Iris pigment epithelial cell (primary cell): ENCODE results near the gene TCF15.

ENCODE experiments used
- DNase-seq: peaks from one replicate; pipeline ENCODE4 v3.0.0-alpha.2; 2011; ENCODE audit warnings: low read depth

TCF15 gene, protein sequence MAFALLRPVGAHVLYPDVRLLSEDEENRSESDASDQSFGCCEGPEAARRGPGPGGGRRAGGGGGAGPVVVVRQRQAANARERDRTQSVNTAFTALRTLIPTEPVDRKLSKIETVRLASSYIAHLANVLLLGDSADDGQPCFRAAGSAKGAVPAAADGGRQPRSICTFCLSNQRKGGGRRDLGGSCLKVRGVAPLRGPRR

DNA sequence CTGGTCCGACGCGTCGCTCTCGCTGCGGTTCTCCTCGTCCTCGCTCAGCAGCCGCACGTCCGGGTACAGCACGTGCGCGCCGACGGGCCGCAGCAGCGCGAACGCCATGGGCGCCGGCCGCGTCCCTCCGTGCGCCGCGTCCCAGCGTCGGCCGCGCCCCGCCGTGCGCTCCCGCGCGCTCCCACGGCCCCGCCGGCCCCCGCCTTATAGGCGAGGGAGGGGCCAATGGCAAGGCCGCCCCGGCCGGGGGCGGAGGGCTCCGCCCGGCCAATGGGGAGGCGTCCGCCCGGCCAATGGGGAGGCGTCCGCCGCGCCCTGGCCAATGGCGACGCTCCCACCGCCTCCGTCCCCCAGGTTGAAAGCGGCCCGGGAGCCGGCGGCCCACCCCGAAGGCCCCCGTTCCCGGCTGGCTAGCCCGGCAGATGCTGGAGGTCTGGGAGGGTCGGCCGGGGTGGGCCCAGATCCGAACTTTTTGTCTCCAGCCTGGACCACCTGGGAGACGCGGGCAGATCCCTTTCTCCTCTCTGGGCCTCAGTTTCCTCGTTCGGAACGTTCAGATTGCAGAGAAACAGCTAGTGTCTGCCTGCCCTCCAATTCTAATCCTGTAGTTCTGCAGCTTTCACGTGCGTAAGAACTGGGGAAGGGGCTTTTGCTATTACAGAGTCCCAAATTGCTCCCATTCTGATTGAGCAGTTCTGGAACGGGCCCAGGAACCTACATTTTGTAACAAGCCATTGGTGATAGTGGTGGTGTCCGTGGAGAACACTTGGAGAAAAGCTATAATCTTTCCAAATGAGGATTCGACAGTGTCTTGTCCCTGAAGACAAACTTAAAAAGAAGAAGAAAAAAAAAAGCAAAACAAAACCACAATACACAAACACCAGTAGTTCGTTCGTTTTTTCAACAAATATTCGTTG lies at the start of gene TCF15:
Gene TCF15, minus strand, starts transcription at position 180 of the 917 bp plus-strand sequence. Its CDS starts 72 bp downstream, at position 108.
- peak; percentile 14 for DNase-seq

- DNase-seq: no peak
Observed at GRCh38 chr20:658731-659291, 48.7 kb upstream of the TCF15 start.

DNA sequence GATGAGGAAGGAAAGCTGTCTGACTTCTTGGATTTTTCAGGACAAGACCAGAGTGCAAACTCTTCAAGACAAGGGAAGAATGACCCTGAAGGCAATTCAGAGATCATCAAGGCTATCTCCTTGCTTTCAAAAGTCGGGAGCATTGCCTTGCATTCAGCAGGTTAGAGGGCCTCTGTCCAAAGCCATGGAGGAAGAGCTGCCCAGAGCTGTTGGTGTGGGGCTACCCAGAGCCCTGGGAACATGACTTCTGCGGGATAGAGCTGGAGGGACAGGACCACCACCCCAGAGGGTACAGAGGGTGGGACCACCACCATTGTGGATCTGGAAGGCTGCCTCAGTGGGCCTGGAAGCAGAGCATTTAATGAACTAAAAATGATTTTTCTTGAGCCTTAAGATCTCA lies 48.1 kb upstream of the TCF15 start:
- DNase-seq: no peak

DNA sequence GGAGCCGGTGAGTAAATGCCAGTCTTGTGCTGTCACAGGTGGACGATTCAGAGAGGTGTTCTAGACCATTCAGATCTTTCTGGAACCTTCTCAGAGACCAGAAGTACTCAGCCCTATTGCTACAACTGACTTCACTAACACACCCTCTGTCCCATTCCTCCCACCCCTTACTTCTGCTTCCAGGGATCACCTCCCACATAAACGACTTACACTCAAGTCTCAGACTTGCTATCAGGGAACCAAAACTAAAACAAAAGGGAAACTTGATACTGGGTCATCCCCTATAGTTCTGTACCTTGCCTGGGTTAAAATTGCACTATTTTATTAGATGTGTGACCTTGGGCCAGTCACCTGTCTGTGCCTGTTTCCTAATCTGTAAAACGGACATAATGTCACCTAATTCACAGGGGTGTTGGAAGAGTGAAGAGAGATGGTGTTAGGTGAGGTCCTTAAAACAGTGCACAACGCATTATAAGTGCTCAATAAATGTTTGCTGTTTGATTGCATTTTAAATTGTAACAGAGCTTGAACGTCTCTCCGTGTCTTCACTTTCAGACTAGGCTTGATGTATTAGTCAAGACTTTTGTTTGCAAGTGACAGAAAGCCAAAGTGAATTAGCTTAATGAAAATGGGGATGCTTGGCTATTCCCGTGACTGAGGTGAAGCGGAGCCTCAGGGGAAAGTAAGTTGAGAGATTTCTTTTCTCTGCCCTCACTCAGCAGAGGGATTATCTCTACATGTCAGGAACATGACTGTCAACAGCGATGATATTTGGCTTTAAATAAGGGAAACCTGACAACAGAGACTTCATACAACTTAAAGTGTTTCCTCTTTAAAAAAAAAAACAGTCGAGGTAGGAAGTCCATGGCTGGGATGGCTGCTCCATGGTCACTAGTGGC lies 45.9 kb upstream of the TCF15 start:
- no peak for DNase-seq

DNA sequence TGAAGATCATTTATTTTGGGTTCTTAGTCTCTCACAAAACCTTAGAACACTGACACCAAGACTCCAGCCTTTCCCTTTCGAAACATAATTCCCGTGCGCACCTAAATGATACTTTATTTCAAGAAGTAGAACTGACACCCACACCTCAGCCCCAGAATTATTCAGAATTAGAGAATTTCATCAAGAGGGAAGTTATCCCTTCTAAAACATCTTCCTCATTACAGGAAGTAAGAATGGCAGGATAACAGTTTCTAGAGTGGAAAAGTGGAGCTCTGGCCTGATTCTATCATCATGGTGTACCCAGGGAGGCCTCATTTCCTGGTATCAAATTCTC lies 44.3 kb upstream of the TCF15 start:
- DNase-seq: no peak

DNA sequence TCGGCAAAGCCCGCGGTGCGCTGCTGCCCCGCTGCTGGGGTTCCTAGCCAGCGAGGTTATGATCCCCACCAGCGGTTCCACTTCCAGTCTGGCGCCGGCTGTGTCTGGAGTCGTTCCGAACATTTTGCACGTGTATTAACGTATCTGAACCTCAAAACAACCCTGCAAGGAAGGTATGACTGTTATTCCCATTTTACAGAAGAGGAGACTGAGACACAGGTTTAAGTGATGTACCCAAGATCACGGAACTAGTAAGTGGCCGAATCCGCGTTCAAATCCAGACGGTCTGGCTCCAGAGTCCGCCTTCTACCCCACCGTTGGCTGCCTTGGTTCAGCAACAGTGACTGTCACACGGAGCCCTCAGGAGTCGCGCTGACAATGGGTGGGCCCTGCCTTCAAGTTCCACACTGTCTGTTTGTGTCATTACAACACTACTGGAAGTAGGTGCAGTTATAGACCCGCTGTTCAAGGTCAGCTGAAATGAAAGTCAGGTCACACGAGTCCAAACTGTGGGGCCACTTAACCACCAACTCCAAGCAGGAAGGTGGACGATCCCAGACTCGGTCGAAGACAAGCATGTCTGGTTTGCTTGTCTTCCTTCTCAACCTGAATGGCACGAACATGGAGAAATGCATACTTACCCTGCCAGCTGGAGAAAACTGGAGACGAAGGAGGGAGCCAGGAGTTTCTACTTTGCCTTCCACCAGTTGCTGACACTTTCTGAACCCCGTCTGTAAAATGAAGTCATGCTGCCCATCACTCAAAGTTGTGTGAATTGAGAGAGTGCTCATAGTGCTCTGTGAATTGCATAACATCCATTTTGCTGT lies 43.7 kb upstream of the TCF15 start:
- DNase-seq: no peak

DNA sequence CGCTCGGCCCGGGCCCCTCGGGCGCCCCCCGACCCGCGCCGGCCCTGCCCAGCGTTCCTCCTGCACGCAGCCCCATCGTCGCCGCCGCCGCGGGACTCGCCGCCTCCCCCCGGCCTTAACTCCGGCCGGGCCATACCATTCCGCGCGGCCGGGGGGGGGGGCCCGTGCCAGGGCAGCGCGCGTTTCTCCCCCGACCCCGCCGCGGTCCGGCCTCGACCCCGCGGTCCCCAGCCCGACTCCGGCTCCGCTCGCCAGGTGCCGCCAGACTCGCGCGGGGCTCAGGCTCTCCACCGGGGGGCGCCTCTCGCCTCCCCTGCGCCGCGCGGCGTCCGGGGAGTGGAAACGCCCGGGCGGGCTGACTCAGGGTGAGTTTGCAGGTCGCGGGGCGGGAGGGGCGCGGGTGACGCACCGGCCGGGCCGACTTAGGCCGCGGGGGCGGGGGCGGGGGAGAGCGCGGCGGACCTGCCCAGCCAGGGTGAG lies 43.0 kb upstream of the TCF15 start, which contains the start of gene SRXN1:
Gene SRXN1, minus strand, starts transcription at position 91 of the 480 bp plus-strand sequence. Its CDS starts 15 bp downstream, at position 76.
- DNase-seq: peak; percentile 96

DNA sequence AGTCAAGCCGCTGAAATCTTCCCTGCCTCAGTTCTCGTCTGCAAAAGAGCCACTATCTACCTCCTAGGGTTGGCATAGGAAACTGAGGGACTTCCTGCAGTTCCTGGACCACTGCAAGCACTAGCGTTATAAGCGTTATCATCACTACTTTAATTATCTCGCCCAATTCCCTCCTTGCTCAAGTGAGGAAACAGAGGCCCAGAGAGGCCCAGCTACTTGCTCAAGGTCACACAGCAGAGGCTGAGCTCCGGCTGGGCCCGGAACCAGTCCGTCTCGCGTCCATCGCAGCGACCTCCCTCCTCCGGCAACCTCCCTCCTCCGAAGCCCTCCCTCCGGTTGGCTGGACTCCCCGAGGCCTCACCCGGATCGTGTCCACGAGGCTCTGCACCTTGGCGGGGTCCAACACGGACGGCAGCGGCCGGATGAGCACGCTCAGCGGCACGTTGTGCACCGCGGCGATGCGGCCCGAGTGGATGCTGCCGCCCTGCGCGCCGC lies 42.6 kb upstream of the TCF15 start:
- DNase-seq: peak; percentile 61

DNA sequence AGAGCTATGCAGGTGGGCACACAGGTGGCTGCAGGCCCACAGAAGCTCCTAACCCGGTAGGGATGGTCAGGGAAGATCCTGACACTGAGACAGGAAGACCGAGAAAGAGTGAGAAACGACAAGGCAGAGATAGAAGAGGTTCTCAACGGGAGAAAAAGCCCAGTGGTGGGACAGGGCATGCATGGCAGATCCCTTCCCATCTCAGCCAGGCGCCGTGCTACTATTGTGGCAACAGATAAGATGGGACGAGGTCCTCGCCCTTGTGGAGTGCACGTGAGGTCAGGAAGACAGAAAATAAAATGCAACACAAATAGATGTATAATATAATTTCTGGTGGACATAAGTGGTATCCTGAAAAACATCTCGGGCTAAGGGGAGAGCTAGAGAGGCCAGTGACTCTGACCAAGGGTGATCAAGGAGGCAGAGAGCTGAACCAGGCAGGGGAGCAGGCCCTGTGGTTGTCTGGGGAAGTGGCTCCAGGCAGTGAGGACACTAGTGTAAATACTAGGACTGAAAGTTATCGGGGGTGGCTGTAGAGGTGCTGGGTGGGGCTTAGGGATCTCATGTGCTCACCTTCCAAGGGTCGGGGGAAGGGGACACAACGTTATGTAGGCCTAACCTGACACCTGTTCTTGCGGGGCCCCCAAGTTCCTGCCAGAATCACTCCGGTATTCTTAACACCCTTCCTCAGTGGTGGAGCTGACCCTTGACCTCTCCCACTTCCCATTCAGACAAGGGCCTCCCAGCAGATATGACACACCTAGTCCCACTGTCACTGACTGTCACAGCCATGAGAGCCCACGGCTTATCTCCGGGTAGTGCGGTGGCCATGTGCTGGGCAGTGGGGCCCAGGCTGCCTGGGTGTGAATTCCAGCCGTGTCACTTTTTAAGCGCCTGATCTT lies 41.9 kb upstream of the TCF15 start:
- no peak for DNase-seq

- peak; percentile 30 for DNase-seq
Observed at GRCh38 chr20:650954-651353, 40.8 kb upstream of the TCF15 start.

GRCh38 chr20:650281-650680 lies 40.2 kb upstream of the TCF15 start:
- DNase-seq: no peak

DNA sequence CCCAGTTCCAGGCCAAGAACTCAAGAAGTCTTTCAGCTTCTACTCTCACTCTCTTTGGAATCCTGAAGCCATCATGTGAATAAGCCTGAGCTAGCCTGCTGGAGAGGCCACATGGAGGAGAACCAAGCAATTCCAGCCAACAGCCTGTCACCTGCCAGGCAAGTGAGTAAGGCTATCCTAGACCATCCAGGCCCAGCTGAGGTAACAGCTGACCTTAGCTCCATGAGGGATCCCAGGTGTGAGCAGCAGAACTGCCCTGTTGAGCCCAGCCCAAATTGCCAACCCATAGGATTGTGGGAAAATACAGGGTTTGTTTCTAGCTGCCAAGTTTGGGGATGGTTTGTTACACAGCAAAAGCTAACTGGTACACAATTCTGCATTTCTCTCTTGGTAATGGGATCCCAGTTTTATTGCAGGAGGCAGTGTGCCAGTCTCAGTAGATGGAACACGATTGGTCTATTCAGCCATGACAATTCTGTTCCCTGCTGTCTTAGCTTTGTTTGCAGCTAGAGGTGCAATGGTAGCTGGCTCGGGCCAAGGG lies 37.4 kb upstream of the TCF15 start:
- DNase-seq: no peak

DNA sequence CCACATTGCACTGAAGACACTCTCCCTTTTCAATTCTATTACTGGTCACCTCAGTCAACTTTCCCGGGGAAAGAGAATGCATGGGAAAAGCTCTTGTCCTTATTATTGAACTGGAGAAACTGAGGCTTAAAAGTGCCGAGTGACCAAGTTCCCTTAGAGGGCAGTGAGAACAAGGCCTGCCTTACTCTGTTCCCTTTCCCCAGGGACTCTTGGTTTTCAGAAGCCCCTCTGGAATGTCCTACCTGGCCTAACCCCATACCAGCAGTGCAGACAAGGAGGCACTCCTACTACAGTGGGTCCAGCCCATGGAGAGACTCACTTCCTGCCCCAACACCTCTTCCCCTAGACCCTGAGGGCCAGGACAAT lies 36.7 kb upstream of the TCF15 start:
- DNase-seq: no peak

- DNase-seq: no peak
Observed at GRCh38 chr20:646107-646867, 36.2 kb upstream of the TCF15 start.

DNA sequence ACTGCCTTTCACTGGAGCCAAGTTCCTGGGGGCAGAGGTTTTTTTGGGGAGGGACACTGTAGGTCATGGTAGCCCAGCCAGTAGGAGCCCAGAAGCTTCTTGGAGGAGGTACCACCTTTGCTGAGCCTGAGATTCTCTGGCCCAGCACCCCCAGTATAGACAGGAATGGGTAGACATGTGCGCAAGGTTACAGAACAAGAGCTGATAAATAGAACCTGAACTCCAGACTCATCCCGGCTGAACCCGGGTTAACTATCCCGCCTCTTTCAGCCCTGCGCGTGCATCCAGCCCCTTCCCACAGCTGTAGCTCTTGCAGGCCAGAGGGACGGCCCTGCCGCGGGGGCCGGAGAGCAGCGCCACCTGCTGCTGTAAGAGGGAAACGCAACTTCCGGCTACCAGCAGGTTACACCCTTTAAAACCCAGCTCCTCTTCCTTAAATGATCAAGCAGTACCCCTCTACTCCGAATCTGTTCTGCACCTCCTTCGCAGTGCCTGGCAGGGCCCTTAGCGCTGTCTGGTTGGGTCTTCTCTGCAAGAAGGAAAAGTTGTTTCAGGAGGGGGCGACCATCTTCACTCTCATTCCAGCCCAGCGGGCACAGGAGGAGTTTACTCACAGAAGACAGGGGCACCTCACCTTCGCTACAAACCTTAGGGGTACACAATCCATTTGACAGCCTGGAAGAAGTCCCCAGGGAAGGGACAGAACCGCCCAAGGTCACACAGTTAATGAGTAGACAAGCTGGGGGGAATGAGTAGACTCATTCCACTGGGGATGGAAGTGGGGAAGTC lies 35.4 kb upstream of the TCF15 start:
- DNase-seq: peak; percentile 58

DNA sequence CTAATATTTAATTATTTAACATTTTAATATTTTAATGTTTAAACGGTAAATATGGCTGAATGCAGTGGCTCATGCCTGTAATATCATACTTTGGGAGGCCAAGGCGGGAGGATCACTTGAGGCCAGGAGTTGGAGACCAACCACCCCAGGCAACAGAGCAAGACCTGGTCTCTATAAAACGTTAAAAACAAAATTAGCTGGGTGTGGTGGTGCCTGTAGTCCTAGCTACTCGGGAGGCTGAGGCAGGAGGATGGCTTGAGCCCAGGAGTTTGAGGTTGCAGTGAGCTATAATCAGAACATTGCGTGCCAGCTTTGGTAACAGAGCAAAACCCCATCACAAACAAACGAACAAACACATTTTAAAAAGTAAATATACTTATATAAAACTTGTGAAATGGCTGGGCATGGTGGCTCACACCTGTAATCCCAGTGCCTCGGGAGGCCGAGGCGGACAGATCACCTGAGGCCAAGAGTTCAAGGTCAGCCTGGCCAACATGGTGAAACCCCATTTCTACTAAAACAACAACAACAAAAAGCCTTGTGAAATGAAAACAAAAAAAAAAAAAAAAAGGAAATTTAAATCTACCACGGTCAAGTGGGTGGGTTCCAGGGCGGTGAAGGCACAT lies 34.7 kb upstream of the TCF15 start:
- no peak for DNase-seq

- DNase-seq: no peak
Observed at GRCh38 chr20:642398-643174, 32.5 kb upstream of the TCF15 start.
